ENCODE results near the gene OST4. TPM values are rescaled to one million over a fixed set of nuclear protein-coding genes. Genes with fewer than 3 reads are reported as not detected.

The OST4 gene
- 530 and 553 TPM in 2 replicates for total RNA-seq

GRCh38 chr2:27071277-27071989, at the start of gene OST4:
Gene OST4, minus strand, starts transcription at chr2:27071654.

GRCh38 chr2:27118525-27119329, 47.3 kb upstream of the OST4 start, which contains the start of gene CGREF1:
Gene CGREF1, minus strand, starts transcription at chr2:27119128. Its CDS starts 14,762 bp downstream, at chr2:27104366.

GRCh38 chr2:27086724-27087593, 15.5 kb upstream of the OST4 start, which contains the start of gene KHK:
Gene KHK, plus strand, starts transcription at chr2:27086772. Its CDS starts 488 bp downstream, at chr2:27087260.

GRCh38 chr2:27078267-27079194, 7.1 kb upstream of the OST4 start, which contains the start of gene EMILIN1:
Gene EMILIN1, plus strand, starts transcription at chr2:27078615. Its CDS starts 451 bp downstream, at chr2:27079066.

GRCh38 chr2:27050996-27051901, 20.2 kb downstream of the OST4 start, which contains the start of gene AGBL5:
Gene AGBL5, plus strand, starts transcription at chr2:27051668. Its CDS starts 1,291 bp downstream, at chr2:27052959.

GRCh38 chr2:27032495-27033252, 38.8 kb downstream of the OST4 start, which contains the start of gene TMEM214:
Gene TMEM214, plus strand, starts transcription at chr2:27032965. Its CDS starts 51 bp downstream, at chr2:27033016.

Other genes with a start within 250 kb of the OST4 start
- gene DPYSL5, start 223.5 kb downstream of the OST4 start, total RNA-seq, result under 0.01 TPM in 1 of 2 replicates, not detected in the other
- gene MAPRE3, start 101.0 kb downstream of the OST4 start, total RNA-seq, result 4.3 and 6.2 TPM in 2 replicates
- gene TMEM214, start 38.7 kb downstream of the OST4 start, total RNA-seq, result 61.7 and 62.7 TPM in 2 replicates
- 25.9 and 31.5 TPM in 2 replicates for gene AGBL5, start 20.0 kb downstream of the OST4 start, total RNA-seq
- 397 and 406 TPM in 2 replicates for gene EMILIN1, start 7.0 kb upstream of the OST4 start, total RNA-seq
- gene KHK, start 15.1 kb upstream of the OST4 start, total RNA-seq, result 0.89 and 3.5 TPM in 2 replicates
- gene CGREF1, start 47.5 kb upstream of the OST4 start, total RNA-seq, result 0.29 and 1.8 TPM in 2 replicates
- gene ABHD1, start 52.2 kb upstream of the OST4 start, total RNA-seq, result not detected in 2 replicates
- 49.8 and 70.1 TPM in 2 replicates for gene PREB, start 63.0 kb upstream of the OST4 start, total RNA-seq
- gene PRR30, start 67.8 kb upstream of the OST4 start, total RNA-seq, result not detected in 2 replicates
- gene TCF23, start 77.3 kb upstream of the OST4 start, total RNA-seq, result not detected in 2 replicates
- 246 and 294 TPM in 2 replicates for gene ATRAID, start 140.4 kb upstream of the OST4 start, total RNA-seq
- gene SLC5A6, start 140.6 kb upstream of the OST4 start, total RNA-seq, result 21.0 and 24.8 TPM in 2 replicates
- gene CAD, start 145.7 kb upstream of the OST4 start, total RNA-seq, result 41.5 and 65.4 TPM in 2 replicates
- gene SLC30A3, start 191.4 kb upstream of the OST4 start, total RNA-seq, result not detected in 2 replicates
- gene DNAJC5G, start 203.8 kb upstream of the OST4 start, total RNA-seq, result not detected in 2 replicates
- gene TRIM54, start 210.8 kb upstream of the OST4 start, total RNA-seq, result under 0.01 TPM in 1 of 2 replicates, not detected in the other
- not detected in 2 replicates for gene UCN, start 236.8 kb upstream of the OST4 start, total RNA-seq